GM12892 (cell line): ENCODE measurements around the gene EHBP1.

Experiments
- POLR2A ChIP-seq: IDR thresholded peaks from 2 replicates; pipeline ENCODE4 v1.6.1; 2011; ENCODE audit warnings: low read depth, low read length, control low read depth
- POLR2AphosphoS5 ChIP-seq: IDR thresholded peaks from 2 replicates; pipeline ENCODE4 v1.6.1; 2011; ENCODE audit warnings: low read depth, low read length, control low read depth

DNA sequence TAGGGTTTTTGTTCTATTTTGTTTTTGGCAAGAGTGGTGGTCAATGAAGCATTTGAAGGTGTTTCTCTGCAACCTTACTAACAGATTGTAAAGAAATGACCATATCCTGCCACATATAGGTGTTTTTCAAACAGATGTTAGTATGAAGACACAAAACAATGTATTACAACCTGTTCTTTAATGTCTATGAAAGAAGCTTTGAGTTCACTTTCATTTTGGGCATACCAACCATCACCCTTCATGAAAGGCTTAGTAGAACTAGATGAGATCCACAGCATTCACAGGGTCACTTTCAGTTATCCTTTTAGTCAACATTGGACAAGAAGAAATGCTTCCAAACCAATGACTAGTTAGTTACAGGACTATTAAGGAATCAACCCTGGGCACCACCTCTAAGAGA, 95.1 kb downstream of the EHBP1 start:
- TF ChIP-seq POLR2A (no peak), POLR2AphosphoS5 (no peak)
